ENCODE data around the gene FHL1.

GRCh38 chrX:136130931-136131833 is 16.2 kb upstream of the FHL1 start:
- no peak for TF ChIP-seq CTCF (IDR thresholded peaks at IDR 0.05)
- no peak for TF ChIP-seq POLR2A (IDR thresholded peaks at IDR 0.05)

Data from transverse colon (tissue), 3 donors.